Left renal pelvis (tissue), 4 donors: ENCODE results near the gene PI4KA. TPM values are rescaled to one million over a fixed set of nuclear protein-coding genes. Genes with fewer than 3 reads are reported as not detected.

Experiments
- DNase-seq, 4 donors: peaks; one replicate each; pipeline ENCODE4 v3.0.0-alpha.2; 2013; ENCODE audit warnings: low read depth in 4 of 4, low spot score in 3 of 4
- polyA plus RNA-seq, 4 donors: library from polyadenylated mRNA; unstranded; fragments of 120-200 nt; gene quantifications; one replicate each; pipeline ENCODE4 v1.2.1, GENCODE V29; 2013; ENCODE audit not compliant: insufficient read length in 4 of 4

The PI4KA gene
- polyA plus RNA-seq, 4 donors, result 48.9 to 92.8 (median 62.9) TPM

DNA sequence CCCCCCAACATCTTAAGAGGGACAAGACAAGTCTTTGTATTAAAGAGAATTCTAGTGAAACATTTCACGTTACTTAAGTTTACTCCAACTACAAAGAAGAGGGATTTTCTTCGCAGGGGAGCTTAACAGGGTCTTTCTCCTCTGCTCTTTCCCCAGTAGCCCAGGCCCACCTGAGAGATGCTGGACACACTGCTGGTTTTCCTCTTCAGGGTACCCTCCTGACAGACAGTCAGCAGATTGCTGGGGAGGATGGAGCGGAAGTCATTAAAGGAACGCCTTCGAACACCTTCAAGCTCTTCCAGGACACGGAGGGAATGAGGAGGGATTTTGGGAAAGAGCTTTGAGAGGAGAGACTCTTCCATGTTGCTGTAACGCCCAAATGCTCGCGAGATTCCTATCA, 39.1 kb downstream of the PI4KA start:
- no peak for DNase-seq

DNA sequence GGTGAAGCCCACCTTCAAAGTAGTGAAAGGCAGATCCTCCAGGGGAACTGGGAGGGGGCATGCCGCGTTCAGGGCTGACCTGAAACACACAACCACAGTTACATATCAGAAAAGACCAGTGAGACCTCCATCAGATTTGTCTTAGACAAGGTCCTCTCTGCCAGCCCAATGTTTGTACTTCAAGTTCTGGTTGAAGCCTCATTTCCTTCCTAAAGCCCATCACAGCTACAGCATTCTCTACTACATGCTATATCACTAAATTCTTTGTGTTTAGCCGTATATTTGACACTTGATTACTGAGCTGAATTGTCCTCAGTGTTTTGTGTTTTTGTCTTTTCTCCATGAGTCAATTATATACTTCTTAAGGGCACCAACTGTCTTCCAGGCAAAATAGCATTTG, 40.1 kb downstream of the PI4KA start:
- no peak for DNase-seq

DNA sequence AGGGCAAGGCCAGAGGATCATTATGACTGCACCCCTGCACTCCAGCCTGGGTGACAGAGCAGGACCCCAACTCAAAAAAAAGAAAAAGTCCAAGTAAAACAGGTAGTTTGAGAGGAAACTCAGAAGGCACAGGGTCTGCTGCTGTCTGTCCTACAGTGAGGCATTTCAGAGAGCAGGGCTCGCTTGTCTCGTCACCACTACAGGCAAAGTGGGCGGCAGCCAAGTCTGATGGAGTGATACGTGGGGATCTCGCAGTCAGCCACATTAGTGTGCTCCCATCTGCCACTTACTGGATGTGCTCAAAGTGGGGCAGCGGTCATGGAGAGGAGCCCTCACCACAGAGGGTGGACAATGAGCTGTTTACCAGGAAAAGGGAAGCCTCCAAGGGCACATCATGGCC, 42.1 kb downstream of the PI4KA start:
- no peak for DNase-seq

DNA sequence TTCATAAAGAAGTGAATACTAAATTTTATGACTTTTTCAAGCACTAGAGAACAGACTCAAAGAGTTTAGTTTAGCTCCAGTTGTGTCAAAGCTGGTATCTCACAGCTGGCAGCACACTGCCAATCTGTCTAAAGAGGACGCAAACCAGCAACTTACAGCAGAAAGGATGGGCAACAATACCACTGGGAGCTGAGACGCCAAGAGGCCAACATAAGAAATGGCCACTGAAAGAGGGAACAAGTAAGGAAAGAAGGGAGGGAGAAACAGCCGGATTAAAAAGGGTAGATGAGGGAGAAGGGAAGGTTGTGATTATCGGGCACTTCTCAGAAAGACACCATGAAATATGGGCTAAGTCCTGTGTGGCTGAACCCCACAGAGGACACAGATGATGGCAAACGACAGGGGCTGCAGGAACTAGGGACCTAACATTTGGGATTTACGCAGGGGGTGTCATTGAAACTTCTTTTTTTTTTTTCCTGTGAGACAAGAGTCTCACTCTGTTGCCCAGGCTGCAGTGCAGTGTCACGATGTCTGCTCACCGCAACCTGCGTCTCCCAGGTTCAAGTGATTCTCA, 43.0 kb downstream of the PI4KA start:
- DNase-seq, result no peak

DNA sequence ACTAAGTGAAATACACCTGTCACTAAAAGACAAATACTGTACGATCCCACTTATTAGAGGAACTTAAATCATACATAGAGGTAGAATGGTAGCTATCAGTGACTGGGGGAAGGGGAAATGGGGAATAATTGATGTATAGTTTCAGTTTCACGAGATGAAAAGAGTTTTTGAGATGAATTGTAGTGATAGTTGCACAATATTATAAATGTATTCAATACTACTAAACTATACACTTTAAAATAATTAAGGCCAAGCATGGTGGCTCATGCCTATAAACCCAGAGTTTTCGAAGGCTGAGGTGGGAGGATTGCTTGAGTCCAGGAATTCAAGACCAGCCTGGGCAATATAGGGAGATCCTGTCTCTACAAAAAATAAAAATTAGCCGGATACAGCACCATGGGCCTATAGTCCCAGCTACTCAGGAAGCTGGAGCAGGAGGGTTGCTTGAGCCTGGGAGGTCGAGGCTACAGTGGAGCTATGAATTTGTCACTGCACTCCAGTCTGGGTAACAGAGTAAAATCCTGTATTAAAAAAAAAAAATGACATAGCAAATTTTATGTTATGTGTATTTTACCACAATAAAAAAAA, 44.3 kb downstream of the PI4KA start:
- no peak for DNase-seq

DNA sequence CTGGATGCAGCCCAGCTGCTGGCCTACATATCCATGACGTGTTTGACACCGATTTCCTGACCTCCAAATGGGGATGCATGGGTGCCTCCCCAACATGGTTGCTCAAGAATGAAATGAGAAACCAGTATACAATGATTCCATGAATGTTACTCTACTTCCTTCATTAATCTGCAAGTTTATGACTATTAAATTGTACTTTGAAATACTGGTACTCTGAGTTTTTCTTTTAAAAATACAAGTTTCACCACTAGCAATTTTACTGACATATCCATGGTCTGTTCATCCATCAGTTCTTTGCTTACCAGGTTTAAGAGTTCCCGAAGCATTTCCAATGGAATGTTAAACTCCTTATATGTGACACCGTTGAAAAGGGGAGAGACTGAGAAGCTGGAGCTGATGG, 45.6 kb downstream of the PI4KA start:
- no peak for DNase-seq

DNA sequence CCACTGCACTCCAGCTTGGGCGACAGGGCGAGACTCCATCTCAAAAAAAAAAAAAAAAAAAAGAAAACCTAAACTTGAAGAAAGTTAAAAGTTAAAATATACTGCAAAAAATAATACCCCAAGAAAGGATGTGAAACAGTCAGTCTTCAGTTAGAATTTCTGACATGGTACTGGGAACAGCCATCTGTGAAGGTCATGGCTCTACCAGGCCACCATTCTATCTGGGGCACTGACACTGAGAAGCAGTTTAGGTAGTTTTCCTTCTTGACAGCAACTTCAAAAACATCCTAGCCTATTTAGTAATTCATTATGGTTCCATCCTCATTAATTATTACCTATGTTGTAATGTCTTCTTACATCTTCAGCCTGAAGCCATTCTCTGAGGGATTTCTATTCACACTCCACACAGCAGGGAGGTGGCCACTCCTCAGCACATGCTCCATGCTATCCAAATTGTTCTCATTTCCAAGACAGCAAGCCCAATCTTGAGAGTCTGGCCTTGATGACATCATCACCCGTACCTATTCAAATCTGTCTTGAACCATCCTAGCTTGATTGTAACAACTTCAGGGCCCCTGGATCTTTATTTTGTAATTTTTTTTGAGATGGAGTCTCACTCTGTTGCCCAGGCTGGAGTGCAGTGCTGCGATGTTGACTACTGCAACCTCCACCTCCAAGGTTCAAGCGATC, 46.5 kb downstream of the PI4KA start:
- DNase-seq, result no peak

DNA sequence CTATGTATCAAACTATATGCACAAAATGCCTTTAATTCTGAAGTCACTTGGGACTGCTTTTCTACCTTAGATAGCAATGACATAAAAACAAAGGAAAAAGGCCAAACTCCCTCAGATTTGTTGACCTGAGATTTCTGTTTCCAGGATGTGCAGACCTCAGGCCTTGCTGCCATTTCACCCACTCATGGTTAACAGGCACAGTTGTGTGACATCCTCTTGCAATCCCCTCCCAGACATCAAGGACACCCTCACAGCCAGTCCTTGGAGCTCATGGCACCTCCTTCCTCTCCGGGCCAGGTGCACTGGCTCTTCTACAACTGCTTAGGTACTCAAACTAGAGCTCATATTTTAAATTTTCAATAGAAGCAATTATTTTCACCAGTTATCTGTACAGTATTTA, 47.4 kb downstream of the PI4KA start:
- no peak for DNase-seq

DNA sequence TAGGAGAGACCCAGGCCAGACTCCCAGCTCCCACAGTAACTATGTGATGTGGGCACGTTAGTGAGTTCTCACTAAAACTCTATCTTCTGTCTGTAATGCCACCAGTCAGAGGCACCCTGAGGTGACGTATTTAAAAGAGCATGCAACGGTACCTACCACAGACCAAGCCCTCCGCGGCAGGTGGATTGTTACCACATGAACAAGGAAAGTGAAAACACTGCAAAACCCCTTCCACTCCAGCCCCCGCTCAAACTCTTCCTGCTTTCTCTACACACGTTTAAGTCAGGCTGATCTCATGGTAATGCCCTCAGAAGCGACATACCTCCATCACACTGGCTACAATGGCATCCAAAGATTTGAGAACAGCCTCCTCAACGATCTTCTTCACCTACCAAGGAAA, 48.0 kb downstream of the PI4KA start:
- no peak for DNase-seq

DNA sequence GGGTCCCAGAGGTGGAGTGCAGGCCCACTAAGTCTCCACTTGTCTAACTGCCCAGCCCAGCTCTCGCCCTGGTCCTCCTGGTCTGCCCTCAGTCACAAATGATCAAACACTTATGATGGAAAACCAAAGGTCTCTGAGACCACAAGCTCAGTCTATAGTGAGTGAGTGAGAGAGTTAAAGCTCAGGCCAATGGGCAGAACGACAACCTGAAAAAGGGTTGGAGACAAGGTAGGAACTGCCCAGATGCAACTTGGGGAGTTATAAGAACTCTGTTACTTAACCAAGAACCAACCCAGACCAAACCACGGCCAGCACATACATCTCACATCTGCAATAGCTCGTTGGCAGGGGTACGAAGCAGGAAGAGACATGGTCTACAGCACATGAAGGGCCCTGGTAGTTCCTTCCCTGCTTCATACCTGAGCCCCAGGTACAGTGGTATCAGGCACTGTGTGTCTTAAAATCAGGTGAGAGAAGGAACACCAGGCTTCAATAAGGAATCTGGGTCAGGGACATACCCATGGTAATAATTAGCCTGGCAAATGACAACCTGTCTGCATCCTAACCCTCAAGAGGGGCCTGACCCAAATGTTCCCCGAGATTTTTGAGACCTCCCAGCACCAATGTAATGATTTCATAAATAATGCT, 48.9 kb downstream of the PI4KA start:
- DNase-seq, result no peak

DNA sequence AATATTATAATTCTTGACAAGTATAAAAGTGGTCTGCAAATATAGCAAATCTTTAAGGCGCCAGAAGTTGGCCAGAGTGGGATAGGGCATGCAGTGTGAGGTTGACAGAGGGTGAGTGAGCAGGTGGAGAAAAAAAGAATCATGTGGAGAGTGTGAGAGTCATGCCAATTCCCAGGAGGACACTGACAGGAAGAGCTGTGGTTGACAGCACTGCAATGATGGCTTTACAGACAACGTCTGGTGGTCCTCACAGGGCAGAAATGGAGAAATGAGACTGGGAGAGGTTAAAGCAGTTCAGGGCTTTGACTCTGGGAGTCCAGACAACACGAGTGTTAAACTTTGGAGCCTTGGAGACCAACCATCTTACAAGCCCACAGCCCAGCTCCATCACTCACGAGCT, 49.8 kb downstream of the PI4KA start:
- no peak for DNase-seq

DNA sequence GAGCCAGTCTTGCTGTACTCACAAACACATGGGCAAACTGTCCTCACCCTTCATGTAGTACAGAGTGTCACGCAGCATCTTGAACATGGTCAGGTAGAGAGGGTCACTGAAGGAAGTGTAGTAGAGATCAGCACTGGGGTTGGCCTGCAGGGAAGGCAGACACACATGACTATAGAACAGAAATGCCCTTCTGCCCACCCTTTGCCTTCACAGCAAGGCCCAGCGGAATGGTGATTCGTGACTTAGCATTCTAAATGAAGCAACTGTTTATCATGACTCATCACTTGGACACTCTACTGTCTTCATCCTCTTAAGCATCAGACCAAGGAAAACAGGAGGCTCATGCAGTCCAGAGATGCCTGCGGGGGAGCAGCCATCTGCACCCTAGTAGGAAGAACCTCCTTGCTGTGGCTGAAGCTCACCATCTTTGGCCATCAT, 51.3 kb downstream of the PI4KA start:
- DNase-seq, result no peak

DNA sequence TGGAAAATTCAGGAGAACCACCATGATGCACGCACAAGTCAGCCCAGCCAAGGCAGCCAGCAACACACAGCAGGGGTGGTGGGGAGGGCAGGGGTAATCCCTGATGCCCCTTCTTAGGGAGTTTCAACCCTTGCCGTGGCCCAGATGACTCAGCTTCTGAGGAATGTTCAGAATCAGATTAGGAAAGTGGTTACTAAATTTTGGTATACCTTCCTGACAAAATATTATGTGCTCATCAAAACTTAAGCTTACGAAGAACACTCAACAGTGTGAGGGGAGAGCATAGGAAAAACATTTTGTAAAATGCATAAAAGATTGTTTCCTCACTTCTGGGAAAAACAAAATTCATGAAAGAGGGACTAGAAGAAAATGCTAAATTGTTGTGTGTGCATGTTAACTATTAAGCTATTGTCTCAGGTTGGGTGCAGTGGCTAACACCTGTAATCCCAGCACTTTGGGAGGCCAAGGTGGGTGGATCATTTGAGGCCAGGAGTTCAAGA, 52.6 kb downstream of the PI4KA start:
- no peak for DNase-seq

DNA sequence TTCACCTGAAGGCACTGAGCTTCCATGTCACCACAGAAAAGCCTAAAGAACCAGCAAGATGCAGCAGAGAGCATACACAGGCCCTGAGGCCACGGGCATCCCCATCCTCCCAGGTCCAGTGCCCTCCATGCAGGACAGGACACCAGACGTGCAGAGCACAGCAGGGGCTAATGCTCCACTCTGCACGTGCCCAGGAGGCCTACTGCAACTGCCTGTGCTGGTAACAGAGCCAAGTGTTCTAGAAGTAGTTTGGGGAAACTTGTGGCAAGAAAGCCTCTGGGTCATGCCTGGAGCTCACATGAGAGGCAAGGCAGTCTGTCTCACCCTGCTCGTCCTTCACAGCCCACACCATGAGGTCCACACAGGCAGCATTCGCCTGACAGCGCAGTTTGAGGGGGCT, 54.0 kb downstream of the PI4KA start:
- no peak for DNase-seq

DNA sequence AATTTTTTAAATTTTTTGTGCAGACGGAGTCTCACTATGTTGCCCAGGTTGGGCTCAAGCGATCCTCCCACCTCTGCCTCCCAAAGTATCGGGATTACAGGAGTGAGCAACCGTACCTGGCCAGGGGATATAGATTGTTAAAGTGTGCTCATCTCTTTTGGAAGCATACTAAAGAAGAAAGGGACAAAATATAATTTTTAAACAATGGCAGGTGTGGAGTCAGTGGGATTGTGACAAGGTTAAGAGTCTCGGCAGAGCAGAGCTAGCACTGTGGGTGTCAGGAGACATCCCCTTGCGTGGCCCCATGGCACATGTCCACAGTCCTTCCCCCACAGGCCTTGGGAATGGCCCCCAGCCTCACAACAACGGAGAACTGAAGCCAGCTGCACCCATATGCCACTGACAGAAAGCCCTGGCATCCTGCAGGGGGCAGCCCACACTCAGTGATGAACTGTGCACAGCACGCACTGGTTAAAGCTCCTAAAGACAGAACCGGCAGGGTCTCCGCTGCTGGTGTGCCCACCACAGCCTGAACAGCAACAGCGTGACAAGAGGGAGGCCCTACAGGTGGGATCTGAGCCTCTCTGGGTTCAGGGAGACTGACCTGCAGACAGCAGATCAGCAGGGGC, 54.8 kb downstream of the PI4KA start:
- peak in 1 of 4 donors; percentile 8 for DNase-seq

DNA sequence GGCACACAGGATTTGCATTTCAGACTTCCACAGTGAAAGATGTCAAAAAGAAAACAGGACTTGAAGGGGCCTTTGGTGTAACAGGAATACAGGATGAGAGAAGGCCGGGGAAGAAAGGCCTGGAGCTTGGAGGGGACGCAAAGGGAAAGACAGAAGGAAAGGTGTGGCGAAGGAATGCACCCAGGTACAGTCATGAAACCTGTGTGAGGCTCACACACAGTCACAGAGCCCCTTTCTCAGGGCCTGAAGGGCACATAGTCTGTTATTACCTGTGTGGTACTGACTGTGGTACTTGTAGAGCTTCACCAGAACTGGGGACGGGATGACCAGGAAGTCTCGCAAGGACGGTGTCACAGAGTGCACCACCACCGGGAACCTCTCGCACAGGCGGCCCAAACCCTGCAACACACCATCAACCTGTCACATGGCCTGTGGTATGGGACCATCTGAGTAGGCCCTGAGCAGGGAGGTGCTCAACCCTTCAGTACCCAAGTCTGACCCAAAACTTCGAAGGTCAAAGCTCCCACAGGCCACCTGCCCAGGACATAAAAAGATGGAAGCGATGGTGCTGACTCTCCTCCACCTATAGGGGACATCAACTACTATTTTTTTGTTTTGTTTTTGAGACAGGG, 55.6 kb downstream of the PI4KA start:
- no peak for DNase-seq

DNA sequence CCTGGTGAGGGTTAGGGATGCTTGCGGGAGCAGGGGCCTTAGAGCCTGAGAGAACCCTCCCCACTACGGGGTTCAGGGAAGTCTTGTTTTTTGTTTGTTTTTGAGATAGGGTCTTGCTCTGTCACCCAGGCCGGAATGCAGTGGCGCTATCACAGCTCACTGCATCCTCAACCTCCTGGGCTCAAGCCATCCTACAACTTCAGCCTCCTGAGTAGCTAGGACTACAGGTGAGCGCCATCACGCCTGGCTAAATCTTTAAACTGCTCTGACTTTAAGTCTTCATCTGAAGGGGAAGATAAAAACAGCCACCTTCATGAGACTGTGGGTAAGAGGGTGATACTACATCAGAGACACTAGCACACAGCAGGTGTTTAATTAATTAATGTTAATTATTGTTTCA, 56.2 kb downstream of the PI4KA start:
- DNase-seq, result no peak

DNA sequence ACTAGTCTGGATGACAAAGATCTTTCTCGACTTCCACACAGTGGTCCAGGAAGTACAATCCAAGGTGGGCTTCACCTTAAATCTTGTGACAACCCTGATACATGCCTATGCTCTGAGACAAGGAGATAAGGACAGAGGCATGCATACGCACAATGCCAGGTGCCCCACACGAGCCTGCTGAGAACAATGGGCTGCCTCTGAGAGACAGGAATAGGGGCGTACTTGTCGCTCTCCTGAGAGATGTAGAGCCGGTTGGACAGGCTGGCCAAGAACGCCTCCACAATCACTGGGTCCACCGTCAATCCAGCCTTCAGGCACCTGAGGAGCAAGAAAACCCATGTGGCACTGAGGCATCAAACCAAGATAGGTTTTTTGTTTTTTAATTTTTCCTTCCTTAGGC, 59.2 kb downstream of the PI4KA start:
- DNase-seq, result no peak

DNA sequence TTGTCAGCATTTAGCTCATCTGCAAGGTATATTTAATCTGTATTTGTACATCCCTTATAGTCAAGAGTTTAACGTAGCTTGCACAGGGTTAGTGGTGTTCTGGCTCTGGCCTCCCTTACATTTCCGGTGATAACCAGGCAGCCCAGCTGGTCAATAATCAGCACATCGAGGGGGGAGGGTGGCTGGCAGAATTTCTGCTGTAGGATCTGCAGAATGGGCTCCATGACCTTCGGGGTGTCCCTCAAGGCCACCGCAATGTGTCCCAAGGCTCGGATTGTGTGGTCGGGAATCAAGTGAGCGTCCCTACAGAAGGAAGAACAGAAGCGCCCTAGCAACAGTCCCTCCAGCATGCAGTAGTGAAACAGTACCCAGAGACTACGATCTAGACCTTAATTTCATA, 59.6 kb downstream of the PI4KA start:
- DNase-seq, result no peak

DNA sequence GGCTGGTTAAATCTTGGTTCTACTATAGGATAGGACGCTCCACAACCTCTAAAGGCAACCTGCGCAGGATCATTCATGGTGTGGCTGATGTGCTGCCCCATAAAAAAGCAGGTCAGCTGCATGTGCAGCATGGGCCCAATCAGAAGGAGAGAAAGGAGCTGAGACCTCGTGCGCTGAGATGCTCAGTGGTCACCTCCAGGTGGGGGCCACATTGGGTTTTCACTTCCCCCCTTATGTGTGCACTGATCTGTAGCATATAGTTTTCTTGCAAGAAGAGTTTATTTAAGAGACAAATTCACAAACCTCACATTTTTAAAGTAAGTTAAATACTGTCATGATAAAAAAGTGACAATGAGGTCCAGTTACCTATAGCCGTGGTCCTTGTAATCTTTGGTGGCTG, 60.4 kb downstream of the PI4KA start:
- no peak for DNase-seq

DNA sequence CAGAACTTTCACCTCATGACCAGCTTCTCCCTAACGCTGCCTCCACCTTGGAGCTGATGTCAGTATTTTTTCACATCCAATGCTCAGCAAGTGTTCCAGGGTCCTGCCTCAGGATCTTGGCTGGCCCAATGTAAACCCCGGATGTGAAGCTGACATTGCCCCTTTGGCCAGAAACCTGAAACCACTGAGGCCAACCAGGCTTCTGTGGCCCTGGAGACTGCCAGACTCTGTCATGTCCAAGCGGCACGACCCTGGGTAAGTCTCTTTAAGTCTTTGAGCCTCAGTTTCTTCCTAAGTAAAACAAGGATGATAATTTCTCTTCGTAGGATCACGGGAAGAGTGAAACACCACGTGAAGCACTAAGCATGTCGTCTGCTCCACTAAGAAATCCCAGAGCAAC, 61.9 kb downstream of the PI4KA start:
- no peak for DNase-seq
